ENCODE results near the gene PARD6B. TPM values are rescaled to one million over a fixed set of nuclear protein-coding genes. Genes with fewer than 3 reads are reported as not detected.
A peak's percentile ranks its signal among the peaks of the same experiment; 100 is the strongest.

Gene PARD6B
- total RNA-seq, 1 experiment from 2014 or later = 41.3 TPM

DNA sequence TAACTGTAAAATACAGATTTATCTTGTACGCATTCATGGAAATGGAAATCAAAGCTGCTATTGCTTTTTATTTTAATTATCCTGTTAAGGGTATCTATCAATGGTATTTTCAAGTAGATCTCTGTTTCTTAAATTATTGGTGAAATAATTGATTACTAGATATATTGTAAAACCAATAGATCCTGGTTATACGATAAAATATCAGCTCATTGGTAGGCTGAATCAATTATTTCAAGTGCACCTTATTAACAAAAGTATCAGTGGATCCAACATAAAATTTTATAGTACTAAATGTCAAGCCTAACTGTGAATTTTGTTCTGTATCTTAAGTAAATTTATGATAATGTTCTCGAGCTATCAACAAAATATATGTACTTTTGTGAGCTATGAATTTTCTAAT lies 21.8 kb downstream of the PARD6B start (continued):
- TF ChIP-seq, protein P1, sequence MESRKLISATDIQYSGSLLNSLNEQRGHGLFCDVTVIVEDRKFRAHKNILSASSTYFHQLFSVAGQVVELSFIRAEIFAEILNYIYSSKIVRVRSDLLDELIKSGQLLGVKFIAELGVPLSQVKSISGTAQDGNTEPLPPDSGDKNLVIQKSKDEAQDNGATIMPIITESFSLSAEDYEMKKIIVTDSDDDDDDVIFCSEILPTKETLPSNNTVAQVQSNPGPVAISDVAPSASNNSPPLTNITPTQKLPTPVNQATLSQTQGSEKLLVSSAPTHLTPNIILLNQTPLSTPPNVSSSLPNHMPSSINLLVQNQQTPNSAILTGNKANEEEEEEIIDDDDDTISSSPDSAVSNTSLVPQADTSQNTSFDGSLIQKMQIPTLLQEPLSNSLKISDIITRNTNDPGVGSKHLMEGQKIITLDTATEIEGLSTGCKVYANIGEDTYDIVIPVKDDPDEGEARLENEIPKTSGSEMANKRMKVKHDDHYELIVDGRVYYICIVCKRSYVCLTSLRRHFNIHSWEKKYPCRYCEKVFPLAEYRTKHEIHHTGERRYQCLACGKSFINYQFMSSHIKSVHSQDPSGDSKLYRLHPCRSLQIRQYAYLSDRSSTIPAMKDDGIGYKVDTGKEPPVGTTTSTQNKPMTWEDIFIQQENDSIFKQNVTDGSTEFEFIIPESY (IDR thresholded peaks at IDR 0.05; ENCODE audit: extremely low read depth, insufficient replicate concordance, low read length) = no peak
- TF ChIP-seq FOSL1 (IDR thresholded peaks at IDR 0.05; ENCODE audit: low read depth) = no peak
- no peak for TF ChIP-seq CBX3 (IDR thresholded peaks at IDR 0.05; ENCODE audit: low read depth)
- no peak for TF ChIP-seq ZFX (IDR thresholded peaks at IDR 0.05)
- no peak for TF ChIP-seq TCF7L2 (IDR thresholded peaks at IDR 0.05; ENCODE audit: borderline replicate concordance, extremely low read depth, insufficient read depth, insufficient read length)

DNA sequence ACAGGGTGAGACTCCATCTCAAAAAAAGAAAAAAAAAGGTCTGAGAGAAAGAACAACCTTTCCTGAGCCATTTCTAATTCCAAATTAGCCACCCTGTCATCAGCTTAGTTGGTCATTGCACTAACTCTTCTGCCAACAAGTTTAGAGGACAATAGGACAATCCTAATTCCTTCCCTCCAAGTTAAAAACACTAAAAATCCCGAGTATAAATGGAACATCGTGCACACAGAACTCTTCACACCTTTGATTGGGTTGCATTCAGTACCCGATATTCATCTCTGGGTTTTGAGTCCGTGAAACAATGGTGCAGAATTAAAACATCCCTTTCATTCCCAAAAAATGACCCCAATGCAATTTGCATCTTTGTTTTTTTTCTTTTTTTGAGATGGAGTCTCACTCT lies 23.0 kb downstream of the PARD6B start:
- no peak overlapping the region for H3K27ac ChIP-seq (ENCODE audit: low read depth, low read length)
- 0 out of 2 replicates have a peak, but pooled peaks have one; percentile 31 for TF ChIP-seq POLR2AphosphoS5 (IDR thresholded peaks at IDR 0.05; ENCODE audit: low read depth, low read length)
- TF ChIP-seq, protein P2, sequence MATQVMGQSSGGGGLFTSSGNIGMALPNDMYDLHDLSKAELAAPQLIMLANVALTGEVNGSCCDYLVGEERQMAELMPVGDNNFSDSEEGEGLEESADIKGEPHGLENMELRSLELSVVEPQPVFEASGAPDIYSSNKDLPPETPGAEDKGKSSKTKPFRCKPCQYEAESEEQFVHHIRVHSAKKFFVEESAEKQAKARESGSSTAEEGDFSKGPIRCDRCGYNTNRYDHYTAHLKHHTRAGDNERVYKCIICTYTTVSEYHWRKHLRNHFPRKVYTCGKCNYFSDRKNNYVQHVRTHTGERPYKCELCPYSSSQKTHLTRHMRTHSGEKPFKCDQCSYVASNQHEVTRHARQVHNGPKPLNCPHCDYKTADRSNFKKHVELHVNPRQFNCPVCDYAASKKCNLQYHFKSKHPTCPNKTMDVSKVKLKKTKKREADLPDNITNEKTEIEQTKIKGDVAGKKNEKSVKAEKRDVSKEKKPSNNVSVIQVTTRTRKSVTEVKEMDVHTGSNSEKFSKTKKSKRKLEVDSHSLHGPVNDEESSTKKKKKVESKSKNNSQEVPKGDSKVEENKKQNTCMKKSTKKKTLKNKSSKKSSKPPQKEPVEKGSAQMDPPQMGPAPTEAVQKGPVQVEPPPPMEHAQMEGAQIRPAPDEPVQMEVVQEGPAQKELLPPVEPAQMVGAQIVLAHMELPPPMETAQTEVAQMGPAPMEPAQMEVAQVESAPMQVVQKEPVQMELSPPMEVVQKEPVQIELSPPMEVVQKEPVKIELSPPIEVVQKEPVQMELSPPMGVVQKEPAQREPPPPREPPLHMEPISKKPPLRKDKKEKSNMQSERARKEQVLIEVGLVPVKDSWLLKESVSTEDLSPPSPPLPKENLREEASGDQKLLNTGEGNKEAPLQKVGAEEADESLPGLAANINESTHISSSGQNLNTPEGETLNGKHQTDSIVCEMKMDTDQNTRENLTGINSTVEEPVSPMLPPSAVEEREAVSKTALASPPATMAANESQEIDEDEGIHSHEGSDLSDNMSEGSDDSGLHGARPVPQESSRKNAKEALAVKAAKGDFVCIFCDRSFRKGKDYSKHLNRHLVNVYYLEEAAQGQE (IDR thresholded peaks at IDR 0.05; ENCODE audit: low read depth) = no peak
- no peak overlapping the region for H2AFZ ChIP-seq (ENCODE audit: low read depth, low read length, poor library complexity, severe bottlenecking)
- no peak overlapping the region for H3K4me2 ChIP-seq (ENCODE audit: low read length)
- ChIA-PET CTCF (no interaction called here), POLR2A (no interaction called here), RAD21 (ENCODE audit: low non-redundant PET in 1 of 2, low total read pairs in 2 of 2, uncharacterized antibody in 2 of 2, unreplicated experiment in 2 of 2) (no interaction called here)
- H3K4me3 ChIP-seq (replicated peaks in 1 of 2; ENCODE audit: low read depth in 1 of 2, low read length in 2 of 2) = no peak overlapping the region
- H3K36me3 ChIP-seq (ENCODE audit: control insufficient read depth in 1 of 2, insufficient read depth in 2 of 2, low read length in 2 of 2) = peaks cover 14 to 23% of the 10 kb centered on the region in 2 experiments
- peaks cover 28% of the 10 kb centered on the region for H3K79me2 ChIP-seq (ENCODE audit: insufficient read depth, low read length)
- H3K9ac ChIP-seq (ENCODE audit: low read length) = no peak overlapping the region
- no peaks in the 10 kb centered on the region for H4K20me1 ChIP-seq (ENCODE audit: insufficient read depth)
- BruUV-seq (replicated peaks) = no TSS peak
- no peak for ATAC-seq
- no peaks in the 10 kb centered on the region for H3K9me3 ChIP-seq (ENCODE audit: control insufficient read depth in 1 of 2, insufficient read depth in 1 of 2, low read depth in 1 of 2, low read length in 2 of 2)
- no peaks in the 10 kb centered on the region for H3K27me3 ChIP-seq (ENCODE audit: insufficient read depth, low read length)
- intact Hi-C loops (cut with micrococcal nuclease) = no loop called here
- no peaks in the 10 kb centered on the region for H3K9me2 ChIP-seq (ENCODE audit: insufficient read depth)
- H3K4me1 ChIP-seq (ENCODE audit: control insufficient read depth in 1 of 2, insufficient read depth in 2 of 2, low read length in 2 of 2) = peaks cover 12 to 31% of the 10 kb centered on the region in 2 experiments
- DNase-seq (ENCODE audit: low read depth, low spot score) = no peak

Data from HCT116 (cell line).